Activated CD4-positive, alpha-beta T cell treated with anti-CD3 and anti-CD28 coated beads for 24 hours (primary cell): ENCODE results near the gene CYP3A7.
"Not testable (repeated sequence)": the region's sequence is repeated elsewhere in the genome, so short reads cannot be mapped to it uniquely, and the experiment has no call there.

ENCODE experiments used
- DNase-seq, 2 donors: peaks; one replicate each; pipeline ENCODE4 v3.0.0-alpha.2; 2020; ENCODE audit warnings: low read depth in 2 of 2

CYP3A7 gene

GRCh38 chr7:99742737-99743394, 7.9 kb upstream of the CYP3A7 start:
- DNase-seq, result no peak

- DNase-seq, result no peak
Observed at GRCh38 chr7:99741441-99741795, 6.4 kb upstream of the CYP3A7 start.

GRCh38 chr7:99740573-99741440, 5.8 kb upstream of the CYP3A7 start:
- DNase-seq, result no peak

- DNase-seq, result no peak
Observed at GRCh38 chr7:99739699-99740572, 4.9 kb upstream of the CYP3A7 start.

GRCh38 chr7:99737726-99738125, 2.7 kb upstream of the CYP3A7 start:
- DNase-seq, result no peak

- DNase-seq, result not testable (repeated sequence)
Observed at GRCh38 chr7:99736667-99737066, 1.7 kb upstream of the CYP3A7 start.

- DNase-seq, result no peak
Observed at GRCh38 chr7:99733448-99733847, 1.5 kb downstream of the CYP3A7 start.

- no peak for DNase-seq
Observed at GRCh38 chr7:99733003-99733402, 2.0 kb downstream of the CYP3A7 start.

GRCh38 chr7:99731638-99732374, 3.2 kb downstream of the CYP3A7 start:
- DNase-seq, result no peak

- DNase-seq, result no peak
Observed at GRCh38 chr7:99730992-99731391, 4.0 kb downstream of the CYP3A7 start.

GRCh38 chr7:99730238-99730810, 4.7 kb downstream of the CYP3A7 start:
- DNase-seq, result no peak

- no peak for DNase-seq
Observed at GRCh38 chr7:99729486-99730237, 5.3 kb downstream of the CYP3A7 start.

GRCh38 chr7:99728615-99729014, 6.4 kb downstream of the CYP3A7 start:
- no peak for DNase-seq

- DNase-seq, result not testable (repeated sequence)
Observed at GRCh38 chr7:99723201-99723600, 11.8 kb downstream of the CYP3A7 start.

- no peak for DNase-seq
Observed at GRCh38 chr7:99720800-99721595, 14.0 kb downstream of the CYP3A7 start.

GRCh38 chr7:99719996-99720769, 14.8 kb downstream of the CYP3A7 start:
- DNase-seq, result no peak

GRCh38 chr7:99713995-99714570, 20.9 kb downstream of the CYP3A7 start:
- DNase-seq, result no peak

GRCh38 chr7:99709838-99710578, 25.0 kb downstream of the CYP3A7 start:
- no peak for DNase-seq
